ENCODE results near the gene PTPRM. TPM values are rescaled to one million over a fixed set of nuclear protein-coding genes. Genes with fewer than 3 reads are reported as not detected.

Gene PTPRM
- total RNA-seq, 1 donor from 2014 or later = 42.1 TPM

DNA sequence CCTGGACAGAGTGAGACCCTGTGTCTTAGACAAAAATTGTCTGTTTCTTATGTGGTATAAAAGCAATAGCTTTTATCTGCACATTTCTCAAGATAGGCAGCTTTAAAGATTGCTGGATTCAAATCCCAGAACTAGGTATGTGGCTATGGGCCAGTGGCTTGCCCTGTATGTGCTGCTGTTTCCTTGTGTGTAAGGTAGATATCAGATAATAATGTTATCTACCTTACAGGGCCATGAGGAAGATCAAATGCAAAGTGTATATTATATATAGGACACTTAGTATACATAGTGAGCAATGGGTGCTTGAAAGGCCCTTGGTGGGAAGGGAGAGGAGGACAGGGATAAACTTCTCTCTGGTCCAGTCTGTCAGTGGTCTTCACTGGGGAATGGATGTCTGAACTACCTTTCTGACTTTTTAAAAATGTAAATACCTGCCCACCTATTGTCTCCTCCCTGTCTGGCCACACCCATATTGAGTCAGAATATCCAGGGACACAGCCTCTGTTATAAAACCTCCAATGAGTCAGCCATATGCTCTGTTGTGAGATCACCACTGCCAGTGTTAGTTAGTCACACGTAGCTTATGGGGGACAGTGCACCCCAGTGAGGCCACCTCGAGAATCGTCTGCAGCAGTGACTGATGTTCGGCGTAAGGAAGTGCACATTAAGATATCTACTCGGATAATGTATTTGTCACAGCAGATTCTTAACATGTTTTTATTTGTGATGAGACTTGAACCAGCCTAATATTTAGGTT, 383.4 kb downstream of the PTPRM start:
- FAIRE-seq (peak; percentile 28), DNase-seq (ENCODE audit: low read depth) (peak; percentile 98)
- TF ChIP-seq, protein P1, sequence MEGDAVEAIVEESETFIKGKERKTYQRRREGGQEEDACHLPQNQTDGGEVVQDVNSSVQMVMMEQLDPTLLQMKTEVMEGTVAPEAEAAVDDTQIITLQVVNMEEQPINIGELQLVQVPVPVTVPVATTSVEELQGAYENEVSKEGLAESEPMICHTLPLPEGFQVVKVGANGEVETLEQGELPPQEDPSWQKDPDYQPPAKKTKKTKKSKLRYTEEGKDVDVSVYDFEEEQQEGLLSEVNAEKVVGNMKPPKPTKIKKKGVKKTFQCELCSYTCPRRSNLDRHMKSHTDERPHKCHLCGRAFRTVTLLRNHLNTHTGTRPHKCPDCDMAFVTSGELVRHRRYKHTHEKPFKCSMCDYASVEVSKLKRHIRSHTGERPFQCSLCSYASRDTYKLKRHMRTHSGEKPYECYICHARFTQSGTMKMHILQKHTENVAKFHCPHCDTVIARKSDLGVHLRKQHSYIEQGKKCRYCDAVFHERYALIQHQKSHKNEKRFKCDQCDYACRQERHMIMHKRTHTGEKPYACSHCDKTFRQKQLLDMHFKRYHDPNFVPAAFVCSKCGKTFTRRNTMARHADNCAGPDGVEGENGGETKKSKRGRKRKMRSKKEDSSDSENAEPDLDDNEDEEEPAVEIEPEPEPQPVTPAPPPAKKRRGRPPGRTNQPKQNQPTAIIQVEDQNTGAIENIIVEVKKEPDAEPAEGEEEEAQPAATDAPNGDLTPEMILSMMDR (IDR thresholded peaks at IDR 0.05; ENCODE audit: insufficient read depth, low read length, severe bottlenecking) = peak; percentile 27
- Histone ChIP-seq H3K27me3 (ENCODE audit: control insufficient read depth, insufficient read depth, low read length) (no peaks in the 10 kb centered on the region), H3K4me3 (ENCODE audit: low read depth, low read length) (no peak overlapping the region), H3K36me3 (ENCODE audit: control insufficient read depth, insufficient read depth, low read length) (peaks cover 2% of the 10 kb centered on the region)

DNA sequence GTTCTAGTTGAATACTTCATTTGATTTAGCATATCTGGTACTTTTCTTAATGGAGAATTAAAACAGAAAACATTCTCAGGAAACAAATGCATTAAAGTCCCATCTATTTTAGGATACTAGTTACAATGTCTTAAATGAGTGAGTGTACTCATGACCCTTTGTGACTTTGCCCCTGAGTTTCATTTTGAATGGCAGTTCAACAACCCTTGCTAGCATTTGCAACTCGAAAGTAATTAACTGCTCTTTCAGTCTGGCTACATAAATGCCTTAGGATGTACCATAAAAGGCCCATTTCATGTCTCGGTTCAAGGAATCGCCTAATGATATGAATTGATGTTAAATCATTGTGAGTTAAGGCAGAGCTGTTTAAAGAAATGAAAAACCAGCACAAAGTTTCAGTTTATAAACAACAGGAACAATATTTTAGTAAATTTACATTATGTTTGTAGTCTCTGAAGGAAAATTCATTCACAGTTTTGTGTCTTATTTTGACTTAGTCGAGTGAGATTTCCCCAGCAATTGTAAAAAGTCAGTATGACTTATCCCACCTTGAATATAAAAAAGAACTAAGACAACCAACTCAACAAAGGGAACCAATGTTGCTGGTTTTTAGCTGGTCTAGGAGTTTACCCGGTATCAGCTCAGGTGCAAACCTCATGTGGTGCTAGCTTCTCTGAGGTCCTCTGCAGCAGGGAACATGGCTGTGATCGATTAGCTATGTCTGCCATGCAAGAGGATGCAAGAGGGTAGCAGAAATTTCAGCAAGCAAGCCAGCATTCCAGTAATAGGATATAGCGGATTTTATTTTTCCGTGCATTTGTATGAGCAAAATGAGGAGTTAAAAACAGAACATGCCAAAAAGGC, 386.2 kb downstream of the PTPRM start:
- TF ChIP-seq, protein P1 (IDR thresholded peaks at IDR 0.05; ENCODE audit: insufficient read depth, low read length, severe bottlenecking) = no peak
- Histone ChIP-seq H3K4me3 (ENCODE audit: low read depth, low read length) (no peak overlapping the region), H3K27me3 (ENCODE audit: control insufficient read depth, insufficient read depth, low read length) (no peaks in the 10 kb centered on the region), H3K36me3 (ENCODE audit: control insufficient read depth, insufficient read depth, low read length) (peaks cover 2% of the 10 kb centered on the region)
- FAIRE-seq (peak; percentile 80), DNase-seq (ENCODE audit: low read depth) (no peak)

DNA sequence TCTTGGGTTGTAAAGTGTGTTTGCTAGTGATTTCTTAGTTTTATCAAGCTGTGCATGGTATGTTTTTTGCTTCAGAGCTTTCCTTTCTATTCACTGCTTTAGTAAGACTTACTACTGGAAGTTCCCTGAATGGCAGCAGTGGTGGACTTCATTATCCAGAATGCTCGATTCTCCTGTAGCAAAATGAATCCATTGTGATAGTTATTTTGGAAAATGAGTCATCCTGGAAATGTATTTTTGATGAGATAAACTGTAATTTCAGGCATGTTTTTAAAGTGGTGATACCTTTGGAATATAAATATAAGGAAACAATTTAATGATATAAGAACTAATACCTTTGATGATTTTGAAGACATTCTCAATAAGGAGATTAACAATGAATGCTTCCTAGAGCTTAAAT, 387.1 kb downstream of the PTPRM start:
- H3K4me3 ChIP-seq (ENCODE audit: low read depth, low read length) = no peak overlapping the region
- no peak for FAIRE-seq
- TF ChIP-seq, protein P1 (IDR thresholded peaks at IDR 0.05; ENCODE audit: insufficient read depth, low read length, severe bottlenecking) = no peak
- no peaks in the 10 kb centered on the region for H3K27me3 ChIP-seq (ENCODE audit: control insufficient read depth, insufficient read depth, low read length)
- peaks cover 2% of the 10 kb centered on the region for H3K36me3 ChIP-seq (ENCODE audit: control insufficient read depth, insufficient read depth, low read length)
- no peak for DNase-seq (ENCODE audit: low read depth)

DNA sequence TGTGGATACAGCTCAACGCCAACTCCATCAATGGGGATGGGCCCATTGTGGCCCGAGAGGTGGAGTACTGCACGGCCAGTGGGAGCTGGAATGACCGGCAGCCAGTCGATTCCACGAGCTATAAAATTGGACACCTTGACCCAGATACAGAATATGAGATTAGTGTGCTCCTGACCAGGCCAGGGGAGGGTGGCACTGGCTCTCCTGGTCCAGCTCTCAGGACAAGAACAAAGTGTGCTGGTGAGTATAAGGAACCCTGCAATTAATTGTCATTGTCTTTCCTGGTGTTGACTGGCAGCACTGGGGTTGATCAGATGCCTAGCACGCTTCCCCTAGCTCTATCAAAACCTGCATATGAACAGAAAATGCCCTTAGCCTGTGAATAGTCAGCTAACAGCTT, 388.1 kb downstream of the PTPRM start:
- TF ChIP-seq, protein P1 (IDR thresholded peaks at IDR 0.05; ENCODE audit: insufficient read depth, low read length, severe bottlenecking) = no peak
- DNase-seq (ENCODE audit: low read depth) (no peak), FAIRE-seq (no peak)
- Histone ChIP-seq H3K4me3 (ENCODE audit: low read depth, low read length) (no peak overlapping the region), H3K27me3 (ENCODE audit: control insufficient read depth, insufficient read depth, low read length) (no peaks in the 10 kb centered on the region), H3K36me3 (ENCODE audit: control insufficient read depth, insufficient read depth, low read length) (peaks cover 2% of the 10 kb centered on the region)

DNA sequence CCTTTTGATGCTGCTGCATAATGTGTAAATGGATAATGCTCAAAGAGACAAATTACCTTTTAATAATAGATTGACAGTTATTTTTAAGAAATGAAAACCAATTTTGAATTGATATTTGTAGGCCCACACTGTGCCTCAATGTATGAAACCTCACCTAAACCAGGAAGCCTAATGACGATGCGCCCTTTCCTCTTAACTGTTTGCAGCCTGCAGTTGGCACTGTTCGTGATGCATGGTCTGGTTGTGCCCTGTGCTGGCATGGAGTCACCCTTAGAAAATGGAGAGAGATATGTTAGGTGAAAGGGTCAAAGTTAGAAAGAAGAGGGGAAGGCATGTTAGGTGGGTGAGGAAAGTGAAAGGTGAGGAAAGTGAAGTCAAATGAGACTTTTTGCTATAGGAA, 390.2 kb downstream of the PTPRM start:
- TF ChIP-seq, protein P1 (IDR thresholded peaks at IDR 0.05; ENCODE audit: insufficient read depth, low read length, severe bottlenecking) = no peak

More for the DNA sequence above, 390.2 kb downstream of the PTPRM start:
- no peak for DNase-seq (ENCODE audit: low read depth)
- H3K36me3 ChIP-seq (ENCODE audit: control insufficient read depth, insufficient read depth, low read length) = peaks cover 2% of the 10 kb centered on the region
- FAIRE-seq = no peak
- H3K27me3 ChIP-seq (ENCODE audit: control insufficient read depth, insufficient read depth, low read length) = no peaks in the 10 kb centered on the region
- H3K4me3 ChIP-seq (ENCODE audit: low read depth, low read length) = no peak overlapping the region

Data from bronchial epithelial cell (primary cell).